CD4-positive, alpha-beta T cell treated with Interleukin-6 for 4 hours (primary cell): ENCODE data around the gene ZNF609.
"Not testable (repeated sequence)": the region's sequence is repeated elsewhere in the genome, so short reads cannot be mapped to it uniquely, and the experiment has no call there.

ENCODE experiments used
- DNase-seq: peaks from one replicate; pipeline ENCODE4 v3.0.0-alpha.2; 2020; ENCODE audit warnings: mixed read lengths

Gene ZNF609

GRCh38 chr15:64589435-64590084 lies 129.2 kb downstream of the ZNF609 start:
- DNase-seq = no peak

DNA sequence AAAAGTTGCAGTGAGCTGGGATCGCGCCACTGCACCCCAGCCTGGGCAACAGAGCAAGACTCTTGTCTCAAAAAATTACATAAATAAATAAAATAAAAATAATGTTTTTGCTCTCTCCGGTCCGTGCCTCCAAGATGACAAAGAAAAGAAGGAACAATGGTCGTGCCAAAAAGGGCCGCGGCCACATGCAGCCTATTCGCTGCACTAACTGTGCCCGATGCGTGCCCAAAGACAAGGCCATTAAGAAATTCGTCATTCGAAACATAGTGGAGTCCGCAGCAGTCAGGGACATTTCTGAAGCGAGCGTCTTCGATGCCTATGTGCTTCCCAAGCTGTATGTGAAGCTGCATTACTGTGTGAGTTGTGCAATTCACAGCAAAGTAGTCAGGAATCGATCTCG lies 132.5 kb downstream of the ZNF609 start:
- DNase-seq = not testable (repeated sequence)

DNA sequence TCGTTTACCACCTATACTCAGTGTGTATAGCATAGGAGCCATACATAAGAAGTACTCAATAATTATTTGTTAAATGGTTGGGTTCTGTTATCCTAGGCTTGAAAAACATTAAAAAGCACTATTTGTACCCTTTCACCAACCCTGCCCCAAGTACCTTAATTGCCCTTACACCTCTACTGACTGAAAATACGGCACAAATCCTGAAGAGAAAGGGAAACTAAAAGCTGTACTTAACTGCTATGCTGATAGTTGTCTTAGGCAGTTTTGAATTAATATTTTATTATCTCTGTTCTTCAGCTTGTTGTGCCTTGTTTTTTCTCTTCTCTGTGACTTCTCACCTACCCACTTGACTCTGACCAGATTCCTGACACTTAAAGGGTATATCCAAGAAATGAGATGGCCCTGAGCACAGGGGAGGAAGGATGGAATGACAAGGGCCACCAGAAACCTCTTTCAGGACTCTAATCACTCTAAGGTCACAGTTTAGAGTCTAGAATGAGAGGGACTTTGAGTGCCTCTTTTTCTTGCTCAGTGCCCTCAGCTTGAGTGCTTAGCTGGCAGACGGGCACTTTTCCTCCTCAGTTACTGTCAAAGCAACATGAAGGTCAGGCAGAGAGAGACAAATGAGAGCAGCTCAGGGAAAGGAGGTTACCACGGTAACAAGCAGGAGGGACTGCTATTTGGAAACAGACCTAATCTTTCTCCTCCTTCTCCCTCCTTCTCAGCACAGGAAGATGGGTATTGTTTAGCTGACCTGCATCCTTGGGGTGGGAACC lies 136.5 kb downstream of the ZNF609 start:
- DNase-seq = peak; percentile 46

- no peak for DNase-seq
Measured at GRCh38 chr15:64597477-64597822, 137.1 kb downstream of the ZNF609 start.

- DNase-seq = no peak
Measured at GRCh38 chr15:64599226-64599625, 138.8 kb downstream of the ZNF609 start.

DNA sequence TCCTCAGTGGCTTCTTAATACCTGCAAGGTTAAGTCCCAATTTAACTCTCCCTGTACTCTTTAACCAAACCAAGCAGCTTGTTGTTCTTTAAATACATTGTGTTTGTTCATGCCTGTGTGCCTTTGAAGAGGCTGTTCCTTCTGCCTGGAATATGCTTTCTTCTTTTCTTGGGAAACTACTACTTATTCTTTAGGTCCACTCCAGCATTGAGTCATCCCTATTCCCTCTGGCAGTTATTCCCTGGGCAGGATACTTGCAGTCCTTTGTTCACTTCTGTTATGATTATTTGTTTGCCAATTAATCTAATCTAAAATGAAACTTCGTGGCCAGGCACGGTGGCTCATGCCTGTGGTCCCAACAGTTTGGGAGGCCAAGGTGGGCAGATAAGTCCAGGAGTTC lies 139.3 kb downstream of the ZNF609 start:
- DNase-seq = no peak

DNA sequence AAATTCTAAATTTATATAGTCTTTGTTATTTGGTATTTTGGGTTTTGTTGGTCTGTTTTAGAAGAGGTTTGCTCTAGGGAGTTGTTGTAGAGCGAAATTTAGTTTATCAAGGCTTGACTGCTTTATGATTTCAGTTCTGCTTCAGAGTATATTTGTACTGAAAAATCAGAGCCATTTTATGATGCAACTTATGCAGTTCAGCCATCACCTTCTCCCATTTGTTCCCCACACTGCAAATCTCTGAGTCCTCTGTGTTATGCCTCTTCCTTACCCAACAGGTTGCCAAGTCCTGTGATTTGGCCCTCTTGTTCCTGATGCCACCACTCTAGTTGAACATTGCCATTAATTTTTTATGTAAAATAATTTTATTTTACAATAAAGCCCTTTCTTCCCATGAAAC lies 140.4 kb downstream of the ZNF609 start:
- DNase-seq = no peak

- DNase-seq = no peak
Measured at GRCh38 chr15:64604319-64604718, 143.9 kb downstream of the ZNF609 start.

DNA sequence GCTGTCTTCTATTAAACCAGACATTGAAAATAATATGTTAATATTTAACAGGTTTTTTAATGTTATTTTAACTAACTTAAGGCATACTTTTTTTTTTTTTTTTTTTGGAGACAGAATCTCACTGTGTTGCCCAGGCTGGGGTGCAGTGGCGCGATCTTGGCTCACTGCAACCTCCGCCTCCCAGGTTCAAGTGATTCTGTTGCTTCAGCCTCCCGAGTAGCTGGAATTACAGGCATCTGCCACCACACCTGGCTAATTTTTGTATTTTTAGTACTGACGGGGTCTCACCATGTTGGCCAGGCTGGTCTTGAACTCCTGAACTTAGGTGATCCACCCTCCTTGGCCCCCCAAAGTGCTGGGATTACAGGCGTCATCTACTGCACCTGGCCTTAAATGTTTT lies 147.0 kb downstream of the ZNF609 start:
- DNase-seq = not testable (repeated sequence)

- DNase-seq = no peak
Measured at GRCh38 chr15:64610257-64610919, 150.0 kb downstream of the ZNF609 start.

DNA sequence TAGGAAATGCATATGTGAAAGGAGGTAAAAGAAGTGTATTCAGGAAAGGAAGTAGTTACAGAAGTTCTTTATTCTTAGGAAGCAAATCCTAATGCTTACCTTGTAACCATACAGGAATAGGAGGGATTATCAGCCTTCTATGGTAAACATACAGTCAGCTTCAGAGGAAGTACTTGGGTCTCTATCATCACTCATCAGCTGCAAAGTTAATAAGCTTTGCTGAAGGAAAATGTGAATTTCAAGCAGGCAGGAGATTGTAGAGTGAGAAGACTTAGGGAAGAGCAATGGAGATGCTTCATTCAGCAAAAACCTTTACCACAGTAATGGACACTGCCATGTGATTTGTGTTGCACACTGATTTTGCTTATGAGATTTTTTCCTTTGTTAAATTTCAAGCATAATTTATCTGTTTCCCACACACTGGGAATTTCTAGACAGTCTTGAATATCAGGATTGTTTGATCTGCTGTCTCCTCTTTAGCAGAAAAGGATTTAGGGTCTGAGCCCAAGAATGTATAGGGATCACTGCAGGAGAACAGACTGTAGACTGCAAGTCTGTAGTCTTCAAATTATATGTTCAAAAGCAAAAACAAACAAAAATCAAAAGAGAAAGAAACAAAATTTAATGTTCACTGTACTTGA lies 150.8 kb downstream of the ZNF609 start:
- no peak for DNase-seq

DNA sequence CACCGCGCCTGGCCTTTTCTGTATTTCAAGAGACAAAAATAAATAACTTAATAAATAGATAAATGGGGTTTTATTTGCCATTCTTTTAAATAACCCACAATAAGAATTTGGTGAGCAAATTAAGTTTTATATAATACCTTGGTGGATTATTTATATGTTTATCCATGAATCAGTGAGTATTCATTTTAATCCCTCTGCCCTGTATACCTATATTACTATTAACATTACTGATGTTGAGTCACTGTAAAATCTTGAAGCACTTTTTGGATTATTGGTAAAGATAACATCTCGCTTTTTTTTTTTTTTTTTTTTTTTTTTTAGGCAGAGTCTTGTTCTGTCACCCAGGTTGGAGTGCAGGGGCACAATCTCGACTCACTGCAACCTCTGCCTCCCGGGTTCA lies 154.1 kb downstream of the ZNF609 start:
- DNase-seq = no peak

GRCh38 chr15:64617727-64618126 lies 157.3 kb downstream of the ZNF609 start:
- no peak for DNase-seq

GRCh38 chr15:64618138-64618537 lies 157.8 kb downstream of the ZNF609 start:
- DNase-seq = no peak

GRCh38 chr15:64618540-64618939 lies 158.2 kb downstream of the ZNF609 start:
- DNase-seq = no peak

GRCh38 chr15:64619880-64620839 lies 159.8 kb downstream of the ZNF609 start:
- DNase-seq = no peak

DNA sequence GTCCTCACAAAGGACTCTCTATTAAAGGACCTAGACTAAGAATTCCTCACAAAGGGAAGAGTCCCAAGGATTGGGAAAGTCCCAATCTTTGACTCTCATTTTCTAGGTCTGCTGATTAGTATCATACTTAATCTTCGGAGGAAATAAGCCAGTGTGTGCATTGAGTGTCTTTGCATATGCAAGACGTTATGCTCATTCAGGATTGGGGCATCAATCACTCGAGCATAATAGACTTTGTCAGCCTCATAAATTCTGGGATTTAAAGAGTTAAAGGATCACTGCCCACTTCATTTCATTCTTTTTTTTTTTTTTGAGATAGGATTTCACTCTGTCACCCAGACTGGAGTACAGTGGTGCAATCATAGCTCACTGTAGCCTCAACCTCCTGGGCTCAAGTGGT lies 160.7 kb downstream of the ZNF609 start:
- DNase-seq = no peak

GRCh38 chr15:64622410-64623260 lies 162.3 kb downstream of the ZNF609 start:
- peak; percentile 54 for DNase-seq

GRCh38 chr15:64623347-64623996 lies 163.1 kb downstream of the ZNF609 start:
- DNase-seq = no peak

DNA sequence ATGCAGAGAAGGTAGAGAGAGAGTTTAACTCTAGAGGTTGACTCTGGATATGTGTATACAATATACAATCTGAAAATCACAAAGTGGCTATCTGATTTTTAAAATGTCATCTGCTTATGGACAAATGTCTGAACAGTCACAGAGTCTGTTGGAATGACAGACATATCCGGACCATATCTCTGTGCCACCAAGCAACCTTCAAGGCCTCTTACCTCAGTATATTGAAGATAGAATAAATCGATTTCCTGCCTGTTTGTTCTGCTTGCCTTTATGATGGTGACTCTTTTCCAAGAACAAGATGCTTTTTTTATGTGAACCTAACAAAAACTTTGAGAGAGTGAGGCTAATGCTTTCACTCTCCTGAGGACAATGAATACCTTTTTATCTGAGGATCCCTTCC lies 163.9 kb downstream of the ZNF609 start:
- peak; percentile 26 for DNase-seq

- no peak for DNase-seq
Measured at GRCh38 chr15:64629063-64629462, 168.7 kb downstream of the ZNF609 start.
